Cardiac muscle cell (in vitro differentiated cells and primary cell): Measurements from ENCODE around the gene FTO. TPM values are rescaled to one million over a fixed set of nuclear protein-coding genes. Genes with fewer than 3 reads are reported as not detected.

Experiments
- DNase-seq, 2 donors: peaks; one replicate each; pipeline versions ENCODE4 v3.0.0 to v3.0.0-alpha.2; 2010 to 2017; ENCODE audit warnings: low read depth in 1 of 2, low spot score in 1 of 2
- H3K27ac ChIP-seq: fragments of 200-600 bp; sonication (generic); 2 replicates; pipeline ENCODE4 v1.5.1; 2016
- H3K27me3 ChIP-seq: fragments of 200-600 bp; sonication (generic); 2 replicates; pipeline ENCODE4 v1.6.0; 2016; ENCODE audit warnings: control low read depth
- H3K36me3 ChIP-seq: fragments of 200-600 bp; sonication (generic); 2 replicates; pipeline ENCODE4 v1.5.1; 2016; ENCODE audit warnings: control low read depth
- H3K4me1 ChIP-seq: fragments of 200-600 bp; sonication (generic); 2 replicates; pipeline ENCODE4 v1.8.1; 2017; ENCODE audit warnings: low read depth, mild to moderate bottlenecking, mixed run types
- H3K4me3 ChIP-seq: fragments of 200-600 bp; sonication (generic); 2 replicates; pipeline ENCODE4 v1.5.1; 2016; ENCODE audit warnings: mild to moderate bottlenecking
- H3K9me3 ChIP-seq: fragments of 200-600 bp; sonication (generic); 2 replicates; pipeline ENCODE4 v1.5.1; 2017; ENCODE audit warnings: low read depth, mild to moderate bottlenecking, control low read depth
- polyA plus RNA-seq: library from polyadenylated mRNA; unstranded; fragments of >200 nt; fragmentation: Nextera tagmentation; extraction: Ambion mirVana; gene quantifications from 2 replicates; pipeline ENCODE4 v1.2.1, GENCODE V29; 2016
- total RNA-seq: library from RNA; depleted of rRNA; stranded (reverse); fragments of >200 nt; gene quantifications from 2 replicates; pipeline ENCODE4 v1.2.3, GENCODE V29; 2016
- TF ChIP-seq, protein P1 (sequence below): IDR thresholded peaks from 2 replicates; pipeline ENCODE4 v1.5.1; 2012; ENCODE audit warnings: low read depth, mild to moderate bottlenecking, low read length

Gene FTO
- total and polyA plus RNA-seq, 2 experiments from 2014 or later, result 77.7 to 93.8 TPM

- no peaks in the 10 kb centered on the region for H3K36me3 ChIP-seq
- no peaks in the 10 kb centered on the region for H3K27me3 ChIP-seq
- TF ChIP-seq, protein P1, sequence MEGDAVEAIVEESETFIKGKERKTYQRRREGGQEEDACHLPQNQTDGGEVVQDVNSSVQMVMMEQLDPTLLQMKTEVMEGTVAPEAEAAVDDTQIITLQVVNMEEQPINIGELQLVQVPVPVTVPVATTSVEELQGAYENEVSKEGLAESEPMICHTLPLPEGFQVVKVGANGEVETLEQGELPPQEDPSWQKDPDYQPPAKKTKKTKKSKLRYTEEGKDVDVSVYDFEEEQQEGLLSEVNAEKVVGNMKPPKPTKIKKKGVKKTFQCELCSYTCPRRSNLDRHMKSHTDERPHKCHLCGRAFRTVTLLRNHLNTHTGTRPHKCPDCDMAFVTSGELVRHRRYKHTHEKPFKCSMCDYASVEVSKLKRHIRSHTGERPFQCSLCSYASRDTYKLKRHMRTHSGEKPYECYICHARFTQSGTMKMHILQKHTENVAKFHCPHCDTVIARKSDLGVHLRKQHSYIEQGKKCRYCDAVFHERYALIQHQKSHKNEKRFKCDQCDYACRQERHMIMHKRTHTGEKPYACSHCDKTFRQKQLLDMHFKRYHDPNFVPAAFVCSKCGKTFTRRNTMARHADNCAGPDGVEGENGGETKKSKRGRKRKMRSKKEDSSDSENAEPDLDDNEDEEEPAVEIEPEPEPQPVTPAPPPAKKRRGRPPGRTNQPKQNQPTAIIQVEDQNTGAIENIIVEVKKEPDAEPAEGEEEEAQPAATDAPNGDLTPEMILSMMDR, result peak; percentile 9
- peak in 1 of 2 donors; percentile 79 for DNase-seq
- H3K9me3 ChIP-seq, result no peaks in the 10 kb centered on the region
- H3K4me1 ChIP-seq, result peaks cover 13% of the 10 kb centered on the region
- H3K4me3 ChIP-seq, result no peak overlapping the region
- H3K27ac ChIP-seq, result no peak overlapping the region
Observed at GRCh38 chr16:53821957-53822625, 118.1 kb downstream of the FTO start.

DNA sequence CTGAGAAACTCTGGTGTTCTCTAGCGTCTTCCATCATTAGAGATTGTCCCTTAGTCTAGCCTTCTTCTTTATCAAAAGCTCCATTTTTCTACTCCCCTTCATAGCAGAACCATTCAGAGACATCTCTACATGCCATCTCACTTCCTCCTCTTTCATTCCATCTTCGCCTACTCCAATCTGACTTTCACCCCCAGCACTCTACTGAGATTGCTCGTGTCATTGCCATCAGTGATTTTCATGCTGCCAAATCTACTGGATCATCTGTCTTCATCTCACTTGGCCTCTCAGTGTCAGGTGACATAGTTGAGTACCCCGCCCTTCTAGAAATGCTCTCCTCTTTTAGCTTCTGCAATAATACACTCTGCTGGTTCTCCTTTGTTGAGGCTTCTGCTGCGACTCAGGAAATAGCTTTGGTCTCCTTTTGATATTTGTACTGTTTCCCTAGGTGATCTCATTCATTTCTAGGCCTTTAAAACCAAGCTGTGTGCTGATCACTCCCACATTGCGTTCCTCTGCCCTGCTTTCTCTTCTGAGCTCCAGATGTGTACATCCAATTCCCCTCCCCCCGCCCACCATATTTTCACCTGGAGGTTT lies 119.1 kb downstream of the FTO start:
- no peak overlapping the region for H3K4me3 ChIP-seq
- H3K27ac ChIP-seq, result no peak overlapping the region
- no peaks in the 10 kb centered on the region for H3K36me3 ChIP-seq
- peak in 1 of 2 donors; percentile 49 for DNase-seq
- H3K9me3 ChIP-seq, result no peaks in the 10 kb centered on the region
- no peaks in the 10 kb centered on the region for H3K27me3 ChIP-seq
- TF ChIP-seq, protein P1, result no peak
- H3K4me1 ChIP-seq, result peaks cover 22% of the 10 kb centered on the region

DNA sequence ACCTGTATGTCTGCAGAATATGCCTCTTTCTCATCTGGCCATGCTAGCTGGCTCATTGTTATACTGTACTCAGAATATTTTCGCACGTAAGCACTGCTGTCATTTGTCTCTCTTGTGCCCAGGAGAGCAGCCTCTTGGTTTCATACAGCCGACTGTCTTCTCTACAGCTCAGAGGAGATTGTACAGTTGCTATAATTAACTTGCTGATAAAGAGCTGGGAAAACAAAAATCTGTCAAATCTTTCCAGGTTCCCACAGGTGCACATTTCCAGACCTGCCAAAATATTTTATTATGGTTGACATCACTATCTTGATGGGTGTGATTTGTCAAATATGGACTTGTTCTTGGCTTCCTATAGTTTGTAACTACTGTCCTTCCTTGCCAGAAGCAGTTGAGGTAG lies 122.7 kb downstream of the FTO start:
- H3K4me3 ChIP-seq, result no peak overlapping the region
- no peaks in the 10 kb centered on the region for H3K27me3 ChIP-seq
- TF ChIP-seq, protein P1, result no peak
- H3K4me1 ChIP-seq, result peaks cover 31% of the 10 kb centered on the region
- H3K27ac ChIP-seq, result peak overlapping the region; percentile 89
- DNase-seq, result peak in 1 of 2 donors; percentile 54
- no peaks in the 10 kb centered on the region for H3K36me3 ChIP-seq
- H3K9me3 ChIP-seq, result no peaks in the 10 kb centered on the region

GRCh38 chr16:53827741-53828140 lies 123.8 kb downstream of the FTO start:
- peak overlapping the region; percentile 89 for H3K27ac ChIP-seq
- TF ChIP-seq, protein P1, result no peak
- peaks cover 29% of the 10 kb centered on the region for H3K4me1 ChIP-seq
- peak in 1 of 2 donors; percentile 62 for DNase-seq
- no peak overlapping the region for H3K4me3 ChIP-seq
- no peaks in the 10 kb centered on the region for H3K27me3 ChIP-seq
- H3K36me3 ChIP-seq, result no peaks in the 10 kb centered on the region
- H3K9me3 ChIP-seq, result no peaks in the 10 kb centered on the region

DNA sequence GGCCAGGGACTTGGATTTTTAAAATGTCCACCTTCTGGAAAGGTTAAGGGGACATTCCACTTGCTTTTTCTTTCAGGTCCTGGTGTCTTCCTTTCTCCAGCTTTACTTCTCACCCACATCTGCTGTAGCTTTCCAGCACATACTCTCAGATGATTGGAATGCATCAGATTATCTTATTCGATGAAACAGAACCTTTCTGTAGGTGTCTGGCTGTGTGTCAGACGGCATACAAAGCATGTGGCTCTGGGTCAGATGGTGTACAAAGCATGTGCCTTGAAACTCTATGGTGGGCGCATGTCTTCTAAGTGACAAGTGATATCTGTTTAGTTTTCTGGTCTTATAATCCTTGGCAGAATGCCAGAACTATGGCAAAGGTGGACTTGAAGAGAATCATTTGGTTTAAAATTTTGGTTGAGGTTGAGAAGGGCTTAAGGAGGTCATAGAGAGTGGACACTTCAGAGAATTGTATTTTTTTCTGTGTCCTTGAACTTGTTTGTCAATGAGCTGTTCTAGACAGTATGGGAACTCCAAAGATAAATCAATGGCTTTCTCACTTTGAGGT lies 125.3 kb downstream of the FTO start:
- no peak overlapping the region for H3K4me3 ChIP-seq
- H3K4me1 ChIP-seq, result peaks cover 29% of the 10 kb centered on the region
- DNase-seq, result peak in 1 of 2 donors; percentile 25
- H3K27ac ChIP-seq, result no peak overlapping the region
- TF ChIP-seq, protein P1, result no peak
- H3K9me3 ChIP-seq, result no peaks in the 10 kb centered on the region
- no peaks in the 10 kb centered on the region for H3K36me3 ChIP-seq
- H3K27me3 ChIP-seq, result no peaks in the 10 kb centered on the region
